Non-pigmented ciliary epithelial cell (primary cell): ENCODE data around the gene EPN2.
A peak's percentile ranks its signal among the peaks of the same experiment; 100 is the strongest.

ENCODE experiments used
- DNase-seq: peaks from one replicate; pipeline ENCODE4 v3.0.0-alpha.2; 2010; ENCODE audit warnings: low read depth

EPN2 gene

GRCh38 chr17:19331134-19331533, 94.0 kb downstream of the EPN2 start:
- DNase-seq: peak; percentile 67

GRCh38 chr17:19331543-19332245, 94.5 kb downstream of the EPN2 start:
- no peak for DNase-seq

- no peak for DNase-seq
Measured at GRCh38 chr17:19332371-19333131, 95.4 kb downstream of the EPN2 start.

GRCh38 chr17:19333132-19333440, 95.9 kb downstream of the EPN2 start:
- no peak for DNase-seq

GRCh38 chr17:19333736-19334290, 96.6 kb downstream of the EPN2 start:
- no peak for DNase-seq

- DNase-seq: no peak
Measured at GRCh38 chr17:19334331-19334730, 97.2 kb downstream of the EPN2 start.

- DNase-seq: no peak
Measured at GRCh38 chr17:19335951-19336631, 98.9 kb downstream of the EPN2 start.

GRCh38 chr17:19336938-19337711, 100.0 kb downstream of the EPN2 start:
- no peak for DNase-seq

- no peak for DNase-seq
Measured at GRCh38 chr17:19337712-19338023, 100.5 kb downstream of the EPN2 start.

GRCh38 chr17:19338031-19338990, 101.1 kb downstream of the EPN2 start:
- no peak for DNase-seq

GRCh38 chr17:19339341-19339815, 102.2 kb downstream of the EPN2 start:
- DNase-seq: no peak

- DNase-seq: no peak
Measured at GRCh38 chr17:19341211-19341631, 104.1 kb downstream of the EPN2 start.

GRCh38 chr17:19341641-19342610, 104.8 kb downstream of the EPN2 start:
- DNase-seq: no peak

GRCh38 chr17:19342611-19343255, 105.6 kb downstream of the EPN2 start:
- no peak for DNase-seq

- DNase-seq: no peak
Measured at GRCh38 chr17:19343256-19343630, 106.1 kb downstream of the EPN2 start.

GRCh38 chr17:19343671-19344151, 106.5 kb downstream of the EPN2 start:
- no peak for DNase-seq

- DNase-seq: no peak
Measured at GRCh38 chr17:19344311-19345066, 107.3 kb downstream of the EPN2 start.

GRCh38 chr17:19345067-19345460, 107.9 kb downstream of the EPN2 start:
- DNase-seq: no peak
